K562 (cell line): Measurements from ENCODE around the gene RSPH6A. TPM values are rescaled to one million over a fixed set of nuclear protein-coding genes. Genes with fewer than 3 reads are reported as not detected.
A peak's percentile ranks its signal among the peaks of the same experiment; 100 is the strongest.

Source experiments
- ADNP ChIP-seq: fragments of 200-800 bp; sonication (Bioruptor generic); IDR thresholded peaks from 2 replicates; pipeline ENCODE4 v1.6.1; 2016; ENCODE audit warnings: missing genetic modification characterization, missing compliant biosample characterization
- BRCA1 ChIP-seq, 2 experiments: fragments of 450-650 bp in 1 of 2; sonication (generic) in 1 of 2; formaldehyde crosslinking in 1 of 2; IDR thresholded peaks; 2 replicates each; pipeline versions ENCODE4 v1.5.0 to v1.6.1; 2017 to 2020; ENCODE audit warnings: mild to moderate bottlenecking in 1 of 2, missing genetic modification reagents in 1 of 2
- CXXC5 ChIP-seq: fragments of 250-450 bp; sonication (Bioruptor Pico); IDR thresholded peaks from 2 replicates; pipeline ENCODE4 v1.8.0; 2022; ENCODE audit warnings: inconsistent platforms, mild to moderate bottlenecking, moderate library complexity
- DPF2 ChIP-seq: fragments of 450-650 bp; IDR thresholded peaks from 2 replicates; pipeline ENCODE4 v1.6.1; 2016
- E2F6 ChIP-seq, 2 experiments: IDR thresholded peaks; 2 replicates each; pipeline ENCODE4 v1.6.1; 2011; ENCODE audit warnings: borderline replicate concordance in 1 of 2, control low read depth in 1 of 2, low read depth in 1 of 2, low read length in 1 of 2, mild to moderate bottlenecking in 1 of 2, mixed read lengths in 1 of 2, moderate library complexity in 1 of 2; ENCODE audit not compliant: insufficient read depth in 1 of 2, insufficient read length in 1 of 2, poor library complexity in 1 of 2, severe bottlenecking in 1 of 2; ENCODE audit errors: extremely low read depth in 1 of 2
- KDM2B ChIP-seq: fragments of 250-450 bp; sonication (Bioruptor Pico); IDR thresholded peaks from 2 replicates; pipeline ENCODE4 v1.8.0; 2021; ENCODE audit warnings: mild to moderate bottlenecking, moderate library complexity
- KLF13 ChIP-seq: fragments of 450-650 bp; IDR thresholded peaks from 2 replicates; pipeline ENCODE4 v1.6.1; 2016; ENCODE audit warnings: missing genetic modification characterization, low read depth, mild to moderate bottlenecking, missing compliant biosample characterization, moderate library complexity, borderline replicate concordance
- NR2C2 ChIP-seq, 2 experiments: fragments of 200-800 bp in 1 of 2; sonication (Bioruptor generic) in 1 of 2; sonication (generic) in 1 of 2; formaldehyde crosslinking in 1 of 2; IDR thresholded peaks; 2 replicates each; pipeline versions ENCODE4 v1.6.1 to v1.8.0; 2016 to 2022; ENCODE audit warnings: mild to moderate bottlenecking in 1 of 2, missing compliant biosample characterization in 1 of 2, missing genetic modification characterization in 1 of 2, missing genetic modification reagents in 1 of 2
- OTX1 ChIP-seq: fragments of 450-650 bp; formaldehyde crosslinking; IDR thresholded peaks from 2 replicates; pipeline ENCODE4 v1.4.0; 2022; ENCODE audit warnings: mild to moderate bottlenecking
- POLR2AphosphoS5 ChIP-seq: IDR thresholded peaks from 2 replicates; pipeline ENCODE4 v1.6.1; 2011; ENCODE audit warnings: mild to moderate bottlenecking, low read depth, low read length, moderate library complexity; ENCODE audit not compliant: control insufficient read depth, insufficient read depth
- RBM14 ChIP-seq: fragments of 200-400 bp; formaldehyde crosslinking; IDR thresholded peaks from 2 replicates; pipeline ENCODE4 v1.6.1; 2018; ENCODE audit warnings: low read depth, mild to moderate bottlenecking, low read length, moderate library complexity, borderline replicate concordance; ENCODE audit not compliant: insufficient read depth
- RCOR1 ChIP-seq, 2 experiments: IDR thresholded peaks; 2 replicates each; pipeline ENCODE4 v1.6.1; 2012; ENCODE audit warnings: low read depth in 2 of 2, low read length in 2 of 2, borderline replicate concordance in 1 of 2, improper control_type of control experiment in 1 of 2
- SREBF1 ChIP-seq: fragments of 150-350 bp; IDR thresholded peaks from 2 replicates; pipeline ENCODE4 v1.6.1; 2014; ENCODE audit warnings: antibody characterized with exemption, low read depth, low read length, borderline replicate concordance
- TARDBP ChIP-seq: fragments of 450-650 bp; IDR thresholded peaks from 2 replicates; pipeline ENCODE4 v1.6.1; 2016
- ZBTB2 ChIP-seq: fragments of 450-650 bp; IDR thresholded peaks from 2 replicates; pipeline ENCODE4 v1.6.1; 2016; ENCODE audit warnings: antibody characterized with exemption
- ZEB2 ChIP-seq: fragments of 450-650 bp; IDR thresholded peaks from 2 replicates; pipeline ENCODE4 v1.6.1; 2016
- ZKSCAN3 ChIP-seq: fragments of 250-450 bp; sonication (Bioruptor Pico); IDR thresholded peaks from 2 replicates; pipeline ENCODE4 v1.4.0; 2020
- ZNF121 ChIP-seq: sonication (generic); formaldehyde crosslinking; conservative IDR thresholded peaks from 2 replicates; pipeline ENCODE4 v1.8.0; 2022; ENCODE audit warnings: missing genetic modification reagents
- ZNF384 ChIP-seq: IDR thresholded peaks from 2 replicates; pipeline ENCODE4 v1.6.1; 2012; ENCODE audit warnings: low read depth, low read length, improper control_type of control experiment
- ZNF77 ChIP-seq: fragments of 250-450 bp; sonication (Bioruptor Pico); IDR thresholded peaks from 2 replicates; pipeline ENCODE4 v1.5.0; 2020
- polyA plus RNA-seq, 8 experiments: library from polyadenylated mRNA; depleted of rRNA in 4 of 8; stranded (reverse) in 5 of 8; unstranded in 3 of 8; fragments of >200 nt; fragmentation: Nextera tagmentation in 2 of 8; fragmentation: Illumina TruSeq in 1 of 8; extraction: Ambion mirVana in 2 of 8; extraction: Trizol in 1 of 8; gene quantifications; 2 replicates each; pipeline versions ENCODE4 v1.2.1 to v1.2.3, GENCODE V29; 2011 to 2014; ENCODE audit warnings: inconsistent platforms in 1 of 8, missing spikeins in 1 of 8
- total RNA-seq, 7 experiments: library from RNA; depleted of rRNA in 6 of 7; stranded (reverse); fragments of >200 nt in 6 of 7; fragmentation: Illumina TruSeq in 2 of 7; extraction: Trizol in 2 of 7; gene quantifications; 2 replicates each; pipeline versions ENCODE4 v1.2.1 to v1.2.3, GENCODE V29; 2011 to 2021; ENCODE audit warnings: low replicate concordance in 1 of 7
- TF ChIP-seq, protein P1 (sequence below): fragments of 250-450 bp; sonication (Bioruptor Pico); IDR thresholded peaks from 2 replicates; pipeline ENCODE4 v1.4.0; 2020; ENCODE audit warnings: mild to moderate bottlenecking, moderate library complexity
- TF ChIP-seq, protein P2 (sequence below): fragments of 250-450 bp; sonication (Bioruptor Pico); IDR thresholded peaks from 2 replicates; pipeline ENCODE4 v1.8.0; 2022; ENCODE audit warnings: inconsistent platforms

Gene RSPH6A
- total and polyA plus RNA-seq, 9 of the 15 experiments (the other 6 are each of a cell fraction or from before 2014, with no cell fraction given) = 0.03 to 0.15 (median 0.07) TPM; not detected in 5

- TF ChIP-seq ZBTB2 (peak; percentile 91), ZNF77 (no peak), BRCA1 (IDR thresholded peaks at IDR 0.05) (no peak), BRCA1 (CRISPR knock-in tag; IDR thresholded peaks at IDR 0.05) (no peak), NR2C2 (CRISPR knock-in tag; IDR thresholded peaks at IDR 0.05) (peak; percentile 72; the same call in 1 of the 2 replicates), NR2C2 (tag; IDR thresholded peaks at IDR 0.05) (peak; percentile 90; the same call in 1 of the 2 replicates), ADNP (tag) (no peak), KDM2B (CRISPR knock-in tag) (no peak), E2F6 (IDR thresholded peaks at IDR 0.05; ENCODE audit: borderline replicate concordance in 1 of 2, extremely low read depth in 1 of 2, insufficient read depth in 1 of 2, insufficient read length in 1 of 2, low read depth in 1 of 2, low read length in 1 of 2, poor library complexity in 1 of 2, severe bottlenecking in 1 of 2) (no peak), POLR2AphosphoS5 (peak; percentile 51; the same call in 1 of the 2 replicates), ZEB2 (no peak), RBM14 (no peak), ZKSCAN3 (CRISPR knock-in tag) (no peak), SREBF1 (peak; percentile 69; the same call in 1 of the 2 replicates), ZNF384 (no peak), DPF2 (peak; percentile 33), RCOR1 (IDR thresholded peaks at IDR 0.05; ENCODE audit: borderline replicate concordance in 1 of 2, low read depth in 2 of 2, low read length in 2 of 2) (peak in 1 of 2 experiments; percentile 23; a peak in 1 of 4 replicates), KLF13 (0 out of 2 replicates have a peak, but pooled peaks have one; percentile 75), CXXC5 (CRISPR knock-in tag) (peak; percentile 96), TARDBP (no peak), ZNF121 (no peak), OTX1 (no peak)
- TF ChIP-seq, protein P1, sequence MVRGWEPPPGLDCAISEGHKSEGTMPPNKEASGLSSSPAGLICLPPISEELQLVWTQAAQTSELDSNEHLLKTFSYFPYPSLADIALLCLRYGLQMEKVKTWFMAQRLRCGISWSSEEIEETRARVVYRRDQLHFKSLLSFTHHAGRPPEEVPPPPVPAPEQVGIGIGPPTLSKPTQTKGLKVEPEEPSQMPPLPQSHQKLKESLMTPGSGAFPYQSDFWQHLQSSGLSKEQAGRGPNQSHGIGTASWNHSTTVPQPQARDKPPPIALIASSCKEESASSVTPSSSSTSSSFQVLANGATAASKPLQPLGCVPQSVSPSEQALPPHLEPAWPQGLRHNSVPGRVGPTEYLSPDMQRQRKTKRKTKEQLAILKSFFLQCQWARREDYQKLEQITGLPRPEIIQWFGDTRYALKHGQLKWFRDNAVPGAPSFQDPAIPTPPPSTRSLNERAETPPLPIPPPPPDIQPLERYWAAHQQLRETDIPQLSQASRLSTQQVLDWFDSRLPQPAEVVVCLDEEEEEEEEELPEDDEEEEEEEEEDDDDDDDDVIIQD (CRISPR knock-in tag) = no peak
- TF ChIP-seq, protein P2, sequence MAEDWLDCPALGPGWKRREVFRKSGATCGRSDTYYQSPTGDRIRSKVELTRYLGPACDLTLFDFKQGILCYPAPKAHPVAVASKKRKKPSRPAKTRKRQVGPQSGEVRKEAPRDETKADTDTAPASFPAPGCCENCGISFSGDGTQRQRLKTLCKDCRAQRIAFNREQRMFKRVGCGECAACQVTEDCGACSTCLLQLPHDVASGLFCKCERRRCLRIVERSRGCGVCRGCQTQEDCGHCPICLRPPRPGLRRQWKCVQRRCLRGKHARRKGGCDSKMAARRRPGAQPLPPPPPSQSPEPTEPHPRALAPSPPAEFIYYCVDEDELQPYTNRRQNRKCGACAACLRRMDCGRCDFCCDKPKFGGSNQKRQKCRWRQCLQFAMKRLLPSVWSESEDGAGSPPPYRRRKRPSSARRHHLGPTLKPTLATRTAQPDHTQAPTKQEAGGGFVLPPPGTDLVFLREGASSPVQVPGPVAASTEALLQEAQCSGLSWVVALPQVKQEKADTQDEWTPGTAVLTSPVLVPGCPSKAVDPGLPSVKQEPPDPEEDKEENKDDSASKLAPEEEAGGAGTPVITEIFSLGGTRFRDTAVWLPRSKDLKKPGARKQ (CRISPR knock-in tag) = no peak
Measured at GRCh38 chr19:45862564-45863334, 47.6 kb upstream of the RSPH6A start, which contains the start of gene SYMPK (continued).
